ENCODE measurements around the gene MAGEE2.
"Not testable (repeated sequence)": the region's sequence is repeated elsewhere in the genome, so short reads cannot be mapped to it uniquely, and the experiment has no call there.

The MAGEE2 gene

GRCh38 chrX:75784680-75785491 is at the start of gene MAGEE2:
TSS of gene MAGEE2 (minus strand) at chrX:75785254. CDS start at chrX:75785051, 203 bp downstream.
- peak; percentile 0 for DNase-seq

GRCh38 chrX:75786290-75786689 is 1.2 kb upstream of the MAGEE2 start:
- DNase-seq = no peak

GRCh38 chrX:75781611-75782010 is 3.4 kb downstream of the MAGEE2 start:
- DNase-seq = no peak

GRCh38 chrX:75768063-75768462 is 17.0 kb downstream of the MAGEE2 start:
- DNase-seq = not testable (repeated sequence)

- DNase-seq = no peak
Measured at GRCh38 chrX:75748431-75748830, 36.6 kb downstream of the MAGEE2 start.

- DNase-seq = peak; percentile 1
Measured at GRCh38 chrX:75746891-75747639, 38.0 kb downstream of the MAGEE2 start.
